ENCODE measurements around the gene OR51E1.
A peak's percentile ranks its signal among the peaks of the same experiment; 100 is the strongest.

Gene OR51E1, protein sequence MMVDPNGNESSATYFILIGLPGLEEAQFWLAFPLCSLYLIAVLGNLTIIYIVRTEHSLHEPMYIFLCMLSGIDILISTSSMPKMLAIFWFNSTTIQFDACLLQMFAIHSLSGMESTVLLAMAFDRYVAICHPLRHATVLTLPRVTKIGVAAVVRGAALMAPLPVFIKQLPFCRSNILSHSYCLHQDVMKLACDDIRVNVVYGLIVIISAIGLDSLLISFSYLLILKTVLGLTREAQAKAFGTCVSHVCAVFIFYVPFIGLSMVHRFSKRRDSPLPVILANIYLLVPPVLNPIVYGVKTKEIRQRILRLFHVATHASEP

DNA sequence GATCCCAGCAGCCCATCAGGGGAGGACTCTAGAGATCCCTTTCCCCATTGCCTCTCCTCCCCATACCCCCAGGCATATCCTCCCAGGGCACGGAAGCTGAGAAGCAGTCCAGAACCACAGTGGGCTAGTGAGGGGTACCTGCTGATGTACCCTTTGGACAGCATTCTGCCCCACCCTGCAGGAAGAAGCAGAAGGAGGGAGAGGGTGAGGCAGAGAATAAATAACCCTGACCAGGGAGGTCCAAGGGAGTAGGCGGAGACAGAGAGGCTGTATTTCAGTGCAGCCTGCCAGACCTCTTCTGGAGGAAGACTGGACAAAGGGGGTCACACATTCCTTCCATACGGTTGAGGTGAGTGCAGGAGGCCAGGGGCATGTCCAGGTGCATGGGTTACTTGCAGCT lies at the start of gene OR51E1:
Gene OR51E1 (plus strand): TSS at position 301 of the 400 bp plus-strand sequence. CDS start 8,545 bp downstream, outside the sequence.
- DNase-seq (ENCODE audit: low spot score): no peak

DNA sequence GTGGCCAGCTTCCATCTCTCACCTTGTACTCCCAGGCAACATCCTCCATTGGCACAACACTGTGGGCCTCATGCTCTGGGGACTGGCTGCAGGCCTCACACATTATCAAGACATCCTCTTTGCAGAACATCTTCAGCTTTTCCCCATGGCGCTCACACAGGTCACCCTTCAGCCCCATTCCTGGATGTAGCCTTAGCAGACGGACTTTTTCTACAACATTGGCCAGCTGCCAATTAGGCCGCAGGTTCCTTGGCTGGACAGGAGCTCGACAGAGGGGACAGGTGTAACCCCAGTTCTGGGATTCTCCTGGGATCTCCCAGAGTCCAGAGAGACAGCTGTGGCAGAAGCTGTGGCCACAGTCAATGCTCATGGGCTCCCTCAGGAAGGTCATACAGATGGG lies 38.7 kb upstream of the OR51E1 start:
- no peak for DNase-seq (ENCODE audit: low spot score)

DNA sequence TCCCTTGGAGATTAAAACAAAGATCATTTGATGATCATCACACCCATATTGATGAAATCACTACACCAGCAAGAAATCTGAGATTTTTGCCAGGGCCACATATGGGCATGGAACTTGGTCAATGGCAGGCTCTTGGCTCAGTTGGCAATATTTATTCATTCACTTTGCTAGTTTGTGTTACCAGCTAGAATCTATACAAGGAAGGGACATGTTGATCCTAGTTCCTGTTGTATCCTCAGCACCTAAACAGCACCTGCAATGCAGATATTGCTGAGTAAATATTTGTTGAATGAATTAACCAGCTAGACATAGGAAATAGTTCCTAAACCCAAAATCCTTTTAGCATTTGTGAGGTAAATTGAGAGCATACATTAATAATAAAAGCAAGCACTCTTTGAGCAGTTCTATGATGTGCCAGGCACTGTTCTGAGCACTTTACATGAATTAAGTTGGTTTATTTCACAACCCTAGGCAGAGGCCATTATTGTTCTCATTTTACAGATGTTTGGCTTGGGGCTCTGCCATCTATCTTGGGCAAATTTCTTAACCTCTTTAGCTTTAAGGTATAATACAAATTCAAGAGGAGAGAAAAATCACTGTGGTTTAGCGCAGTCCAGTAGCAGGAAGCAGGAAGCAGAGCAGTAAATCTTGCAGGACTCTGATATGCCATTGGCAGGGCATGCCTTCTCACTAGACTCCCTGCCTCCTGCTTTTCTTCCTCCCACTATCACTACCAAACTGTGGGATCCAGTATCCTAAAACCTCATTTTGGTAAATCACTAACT lies 37.4 kb upstream of the OR51E1 start:
- no peak for DNase-seq (ENCODE audit: low spot score)

DNA sequence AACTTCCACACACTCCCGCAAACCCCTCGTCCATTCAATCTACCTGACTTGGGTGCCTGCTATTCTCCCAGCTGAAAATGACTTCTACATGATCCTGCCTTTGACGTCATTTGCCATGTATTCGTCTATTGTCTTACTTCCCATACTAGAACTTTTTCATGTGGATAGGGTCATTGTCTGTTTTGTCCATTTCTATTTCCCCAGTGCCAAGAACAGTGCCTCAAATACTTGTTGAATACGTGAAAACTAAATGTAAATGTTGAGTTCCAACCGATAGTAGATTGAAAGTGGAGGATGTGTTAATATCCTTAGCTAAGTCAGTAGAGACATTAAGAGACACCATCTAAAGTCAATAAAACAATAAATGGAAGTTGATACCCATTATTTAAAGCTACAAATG lies 36.7 kb upstream of the OR51E1 start:
- no peak for DNase-seq (ENCODE audit: low spot score)

DNA sequence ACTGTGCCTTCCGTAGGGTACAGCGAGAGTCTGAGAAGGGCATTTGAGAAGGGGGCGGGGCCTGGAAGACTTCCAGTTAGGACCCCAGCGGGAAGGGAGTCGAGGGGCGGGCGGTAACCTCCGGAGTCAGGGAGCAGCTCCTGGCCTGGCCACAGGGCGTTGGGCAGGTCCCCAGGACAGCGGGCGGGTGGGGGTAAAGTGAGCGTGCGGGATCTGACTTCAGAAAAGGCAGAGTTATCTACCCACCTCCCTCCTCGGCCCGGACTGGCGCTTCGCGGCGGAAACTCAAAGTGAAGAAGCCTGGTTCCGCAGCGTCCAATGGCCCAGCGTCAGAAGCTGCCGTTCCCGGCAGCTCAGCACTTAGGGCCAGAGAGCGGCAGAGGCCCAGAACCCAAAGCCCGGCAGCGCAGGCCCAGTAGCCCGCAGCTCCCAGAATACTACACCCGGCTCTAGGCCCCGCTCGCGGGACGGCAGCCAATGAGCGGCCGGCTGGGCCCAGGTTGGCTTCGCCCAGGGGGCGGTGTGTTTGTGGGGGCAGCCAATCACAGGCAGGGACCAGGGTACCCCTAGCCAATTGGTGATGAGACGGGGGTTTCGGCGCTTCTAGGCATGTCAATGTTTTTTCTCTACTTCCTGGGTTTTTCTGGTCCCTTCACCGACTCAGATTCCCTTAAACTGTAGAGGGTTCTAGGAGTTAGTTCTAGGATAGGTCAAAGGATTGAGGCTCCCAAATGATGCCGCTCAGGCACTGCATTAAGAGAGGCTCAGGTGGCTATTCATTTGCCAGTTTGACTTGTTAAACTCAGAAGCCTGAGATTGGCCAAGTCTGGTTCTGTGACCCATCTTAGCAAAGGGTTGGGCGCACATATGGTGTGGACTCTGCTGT lies 35.8 kb upstream of the OR51E1 start, which contains the start of gene TRIM68:
Gene TRIM68 (minus strand): TSS at position 451 of the 886 bp plus-strand sequence. CDS start 2,727 bp downstream, outside the sequence.
- DNase-seq (ENCODE audit: low spot score): peak; percentile 93

DNA sequence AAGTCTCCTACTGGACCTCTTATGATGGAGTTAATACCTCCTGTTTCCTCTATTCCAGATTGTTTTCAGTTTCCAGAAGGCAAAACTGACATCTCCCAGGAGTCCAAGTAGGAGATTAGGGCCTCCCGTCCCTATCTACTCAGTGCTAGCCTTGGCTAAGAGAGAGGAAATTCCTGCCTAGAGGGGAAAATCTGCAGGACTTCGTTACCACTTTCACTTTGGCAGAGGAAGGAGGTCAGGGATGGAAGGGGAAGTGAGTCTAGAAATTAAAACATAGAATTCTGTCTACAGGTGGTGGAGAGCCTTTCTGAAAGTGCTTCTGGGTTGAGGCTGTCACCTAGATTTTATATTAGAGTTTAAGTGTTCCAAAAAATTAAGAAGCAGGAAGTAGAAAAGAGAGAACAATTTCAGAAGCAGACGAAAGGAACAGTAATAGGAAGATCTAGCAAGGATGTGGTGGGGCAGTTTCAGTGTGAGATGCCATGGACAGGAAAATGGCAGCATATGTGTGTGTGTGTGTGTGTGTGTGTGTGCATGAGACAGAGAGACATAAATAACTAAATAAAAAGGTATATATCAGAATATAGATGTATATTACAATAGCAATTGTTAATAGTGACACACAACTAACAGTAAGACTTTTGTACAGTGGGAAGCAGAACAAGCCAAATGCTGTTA lies 33.4 kb upstream of the OR51E1 start:
- no peak for DNase-seq (ENCODE audit: low spot score)

DNA sequence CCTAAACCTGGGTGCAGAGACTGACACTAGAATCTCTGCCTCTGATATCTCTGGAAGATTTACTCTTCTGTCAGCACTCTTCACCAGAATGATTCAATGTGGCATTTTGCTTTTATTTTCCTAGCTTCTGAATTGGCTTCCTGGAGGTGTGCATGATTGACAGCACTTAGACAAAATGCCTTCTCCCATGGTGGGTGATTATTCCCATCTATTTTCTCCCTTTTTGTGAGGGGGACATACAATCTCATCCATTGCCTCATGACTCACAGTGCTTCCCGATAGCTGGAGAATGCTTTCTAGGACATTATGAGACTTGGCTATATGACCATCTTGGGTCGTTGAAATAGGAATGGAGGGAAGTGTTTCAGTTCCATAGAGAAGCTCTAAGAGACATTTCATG lies 31.8 kb upstream of the OR51E1 start:
- DNase-seq (ENCODE audit: low spot score): no peak

DNA sequence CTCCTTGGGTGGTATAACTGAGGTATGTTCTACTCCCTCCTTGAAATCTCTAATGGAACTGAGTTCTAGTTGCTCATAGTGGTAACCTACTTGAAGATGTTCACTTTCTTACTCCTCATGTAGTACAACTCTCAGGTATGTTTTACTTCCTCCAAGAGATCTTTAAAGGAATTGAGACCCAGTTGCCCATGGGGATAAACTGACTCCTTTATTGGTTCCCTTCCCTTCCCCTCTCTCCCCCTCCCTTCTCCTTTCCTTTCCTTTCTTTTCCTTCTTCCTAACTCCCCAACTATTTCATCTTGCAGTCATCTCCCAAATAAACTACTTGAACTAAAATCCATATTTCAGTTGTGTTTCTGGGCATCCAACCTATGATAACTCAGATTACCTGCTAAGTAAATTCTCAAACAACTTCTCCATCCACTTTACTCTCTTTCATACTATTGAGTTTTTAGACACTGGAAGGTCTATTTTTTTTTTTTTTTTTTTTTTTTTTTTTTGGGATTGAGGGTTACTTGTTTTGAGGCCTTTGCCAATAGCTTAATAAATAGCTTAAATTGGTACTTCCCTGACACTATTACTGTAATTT lies 27.8 kb upstream of the OR51E1 start:
- no peak for DNase-seq (ENCODE audit: low spot score)

DNA sequence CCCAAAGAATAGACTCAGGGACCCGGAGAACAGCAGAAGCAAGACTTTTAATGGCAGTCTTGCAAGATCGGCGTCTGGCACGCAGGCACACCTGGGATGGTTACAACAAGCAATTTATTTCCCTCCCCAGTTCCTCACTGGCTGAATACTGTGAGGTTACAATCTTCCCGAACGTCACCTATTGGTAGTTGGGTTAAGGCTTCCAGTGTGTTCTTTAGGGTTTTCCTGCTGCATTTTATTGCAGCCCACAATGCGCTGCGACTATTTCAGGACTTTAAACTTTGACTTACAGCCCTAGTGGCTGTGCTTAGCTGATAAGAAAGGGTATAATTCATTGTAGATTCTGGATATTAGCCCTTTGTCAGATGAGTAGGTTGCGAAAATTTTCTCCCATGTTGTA lies 24.3 kb upstream of the OR51E1 start:
- no peak for DNase-seq (ENCODE audit: low spot score)

DNA sequence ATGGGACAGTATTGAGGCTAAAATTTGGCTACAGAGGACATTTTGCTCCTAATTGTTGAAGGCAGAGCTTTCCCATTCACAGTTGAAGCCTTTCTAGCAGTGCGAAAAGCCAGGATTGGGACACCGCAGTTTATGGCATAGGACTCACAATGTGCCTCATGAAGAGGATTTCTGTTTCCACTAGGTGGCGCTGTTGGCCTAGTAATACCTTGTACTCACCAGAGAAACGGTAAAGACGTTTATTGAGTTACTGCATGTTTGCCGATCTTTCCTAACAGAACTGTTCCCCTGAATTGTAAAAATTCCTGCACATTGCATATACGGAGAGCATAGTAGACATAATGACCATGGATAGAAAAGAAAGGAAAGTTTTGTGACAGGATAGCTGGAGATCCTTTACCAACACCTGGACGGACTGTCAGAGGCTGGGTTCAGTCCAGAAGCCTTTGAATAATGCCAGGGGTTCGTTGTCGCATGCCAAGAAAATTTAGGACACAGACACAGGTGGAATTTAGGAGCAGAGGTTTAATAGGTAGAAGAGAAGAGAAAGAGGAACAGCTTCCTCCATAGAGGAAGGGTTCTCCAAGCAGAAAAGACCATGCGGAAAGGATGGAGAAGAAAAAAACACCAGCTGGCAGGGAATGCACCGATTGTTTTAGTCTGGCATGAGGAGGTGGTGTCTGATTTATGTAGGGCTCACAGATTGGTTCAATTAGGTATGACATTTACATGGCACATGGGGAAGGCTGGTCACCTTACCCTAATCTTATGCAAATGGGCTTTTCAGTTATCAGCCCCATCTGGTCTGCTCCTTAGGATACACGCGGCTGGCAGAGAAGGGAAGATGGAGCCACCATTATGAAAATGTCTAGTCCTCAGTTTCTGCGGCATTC lies 17.3 kb upstream of the OR51E1 start:
- peak; percentile 79 for DNase-seq (ENCODE audit: low spot score)

DNA sequence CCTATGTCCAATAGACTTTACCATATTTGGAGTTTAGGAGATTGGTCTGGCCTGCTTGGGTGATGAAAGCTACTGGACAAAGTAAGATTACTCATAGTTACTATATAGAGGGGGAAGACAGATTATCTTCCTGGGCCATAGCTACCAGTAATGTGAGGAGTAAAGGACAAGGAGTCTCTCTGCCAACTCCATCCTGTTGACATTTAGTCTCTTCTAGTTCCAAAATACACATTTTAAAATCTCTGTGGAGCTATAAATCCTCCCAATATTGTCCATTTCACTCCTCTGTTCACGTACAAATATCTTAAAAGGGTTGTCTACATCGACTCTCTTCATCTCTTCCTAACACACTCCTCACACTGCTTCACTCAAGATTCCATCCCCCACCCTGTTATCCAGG lies 7.6 kb upstream of the OR51E1 start:
- DNase-seq (ENCODE audit: low spot score): no peak

DNA sequence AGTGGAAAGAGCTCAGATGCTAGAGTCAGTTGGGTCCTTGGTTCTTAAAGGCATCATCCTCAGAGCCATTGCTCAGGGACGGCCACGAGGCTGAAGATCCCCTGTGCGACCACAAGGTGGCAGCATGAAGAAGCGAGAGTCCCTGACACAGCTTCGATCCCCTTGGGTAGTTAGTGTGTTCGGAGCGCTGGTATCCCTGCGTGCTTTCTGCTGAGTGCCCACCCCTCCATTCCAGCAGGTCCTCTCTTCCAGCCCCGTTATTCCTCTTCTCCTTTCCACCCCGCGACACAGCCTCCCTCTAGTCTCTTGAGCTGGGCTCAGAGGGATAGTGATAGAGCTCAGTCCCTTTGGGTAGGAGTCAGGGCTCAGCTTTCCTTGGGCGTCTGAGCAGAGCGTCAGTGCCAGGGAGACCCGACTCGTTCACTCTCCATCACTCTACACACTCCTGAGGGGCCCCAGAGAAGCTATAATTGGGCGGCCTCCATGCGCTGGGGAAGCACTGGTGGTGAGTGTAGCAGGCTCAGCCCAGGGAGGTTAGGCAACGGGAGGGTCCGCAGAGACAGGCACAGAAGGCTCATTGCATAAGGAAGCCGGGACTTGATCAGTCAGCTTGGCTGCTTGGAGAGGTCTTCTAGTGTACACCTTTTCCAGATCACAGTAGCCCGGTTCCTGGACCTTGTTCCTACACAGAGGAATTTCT lies 6.7 kb upstream of the OR51E1 start, which contains the start of gene OR51D1:
Gene OR51D1 (plus strand): TSS at position 516 of the 700 bp plus-strand sequence. CDS start 2,314 bp downstream, outside the sequence.
- DNase-seq (ENCODE audit: low spot score): peak; percentile 65

DNA sequence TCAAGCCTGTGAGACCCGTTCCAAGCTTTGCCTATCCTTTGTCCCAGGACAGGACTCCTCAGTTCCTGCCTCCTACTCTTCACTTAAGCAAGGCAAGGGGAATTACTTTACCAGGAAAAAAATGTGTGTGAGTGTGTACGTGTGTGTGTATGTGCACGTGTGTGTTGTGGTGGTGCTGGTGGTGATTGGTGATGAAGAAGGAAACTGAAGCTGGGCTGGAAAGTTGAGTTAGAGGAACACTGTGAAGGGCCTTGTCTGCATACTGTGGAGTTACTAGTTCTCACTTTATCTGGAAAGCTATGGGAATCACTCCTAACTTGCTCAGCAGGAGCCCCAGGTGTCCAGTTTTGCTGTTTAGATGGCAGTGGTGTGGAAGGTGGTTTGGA lies 6.1 kb upstream of the OR51E1 start:
- DNase-seq (ENCODE audit: low spot score): no peak

DNA sequence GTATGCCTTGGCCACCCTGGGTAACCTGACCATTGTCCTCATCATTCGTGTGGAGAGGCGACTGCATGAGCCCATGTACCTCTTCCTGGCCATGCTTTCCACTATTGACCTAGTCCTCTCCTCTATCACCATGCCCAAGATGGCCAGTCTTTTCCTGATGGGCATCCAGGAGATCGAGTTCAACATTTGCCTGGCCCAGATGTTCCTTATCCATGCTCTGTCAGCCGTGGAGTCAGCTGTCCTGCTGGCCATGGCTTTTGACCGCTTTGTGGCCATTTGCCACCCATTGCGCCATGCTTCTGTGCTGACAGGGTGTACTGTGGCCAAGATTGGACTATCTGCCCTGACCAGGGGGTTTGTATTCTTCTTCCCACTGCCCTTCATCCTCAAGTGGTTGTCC lies 3.9 kb upstream of the OR51E1 start:
- no peak for DNase-seq (ENCODE audit: low spot score)

DNA sequence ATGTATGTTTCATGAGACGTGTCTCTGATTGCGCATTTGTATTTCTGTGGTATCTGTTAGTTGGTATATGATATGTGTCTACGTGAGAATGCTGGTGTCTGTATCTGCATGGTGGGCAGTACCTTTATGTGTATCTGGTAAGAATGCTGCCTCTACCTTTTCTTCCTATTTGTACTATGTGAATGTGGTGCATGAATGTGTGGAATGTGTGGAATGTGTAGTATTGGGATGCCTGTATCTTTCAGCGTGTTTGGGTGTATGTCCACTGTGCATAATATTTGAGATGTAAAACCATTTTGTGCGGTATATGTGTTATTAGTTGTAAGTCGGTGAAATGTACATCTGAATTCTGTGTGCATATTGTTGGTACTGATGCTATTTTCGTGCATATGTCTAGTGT lies 2.3 kb upstream of the OR51E1 start:
- DNase-seq (ENCODE audit: low spot score): no peak

DNA sequence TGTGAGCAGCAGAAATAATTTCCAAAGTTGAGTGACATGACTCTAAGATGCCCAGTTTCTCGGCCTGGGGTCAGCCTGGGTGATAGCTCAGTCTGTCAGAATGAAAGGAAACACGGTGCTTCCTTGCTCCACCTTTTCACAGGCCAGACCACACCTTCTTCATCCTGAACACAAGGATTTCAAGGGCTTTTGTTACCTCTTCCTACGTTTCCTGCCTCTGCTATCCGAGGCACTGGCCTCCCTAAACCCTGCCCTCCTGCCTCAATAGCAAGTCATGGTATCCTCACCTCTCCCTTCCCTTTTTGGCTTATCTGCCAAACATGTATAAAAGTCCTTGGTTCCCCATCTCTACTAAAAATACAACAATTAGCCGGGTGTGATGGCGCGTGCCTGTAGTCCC lies 1.7 kb upstream of the OR51E1 start:
- no peak for DNase-seq (ENCODE audit: low spot score)

DNA sequence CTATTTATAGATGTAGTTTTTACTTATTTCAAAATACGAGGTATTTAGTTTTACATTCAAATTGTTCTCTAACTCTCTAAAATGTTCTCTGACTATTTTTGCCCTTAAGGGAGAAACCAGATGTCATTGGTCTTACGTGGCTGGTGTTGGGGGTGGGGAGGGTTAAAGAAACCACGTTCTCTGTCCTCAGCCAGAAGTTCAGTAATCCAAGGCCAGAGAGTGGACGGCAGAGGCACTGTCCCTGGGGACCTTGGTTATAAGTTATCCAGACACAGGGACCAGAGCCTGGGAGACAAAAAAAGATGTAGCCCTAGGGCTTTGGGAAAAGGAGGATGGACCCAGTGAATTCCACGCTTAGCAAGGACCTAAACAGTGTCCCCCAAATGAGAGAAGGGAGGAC lies 706 bp upstream of the OR51E1 start:
- no peak for DNase-seq (ENCODE audit: low spot score)

DNA sequence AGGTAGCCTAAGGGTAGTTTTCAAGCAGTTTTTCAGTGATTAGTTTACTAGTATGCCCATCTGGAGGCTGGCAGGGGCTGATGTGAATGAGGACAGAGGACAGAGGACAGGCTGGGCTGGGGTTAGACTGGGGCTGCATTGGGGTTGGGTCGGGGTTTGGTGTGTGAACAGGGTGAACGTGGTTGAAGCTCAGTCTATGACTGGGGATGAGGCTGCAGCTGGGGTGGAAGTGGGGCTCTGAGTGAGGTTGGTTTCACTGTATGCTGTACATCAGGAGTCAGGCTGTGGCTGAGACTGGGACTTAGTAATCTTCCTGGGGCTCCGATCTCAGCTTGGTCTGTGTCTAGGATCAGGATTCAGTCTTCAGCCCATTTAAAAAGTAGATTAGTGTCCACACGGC lies 451 bp downstream of the OR51E1 start:
- DNase-seq (ENCODE audit: low spot score): no peak

DNA sequence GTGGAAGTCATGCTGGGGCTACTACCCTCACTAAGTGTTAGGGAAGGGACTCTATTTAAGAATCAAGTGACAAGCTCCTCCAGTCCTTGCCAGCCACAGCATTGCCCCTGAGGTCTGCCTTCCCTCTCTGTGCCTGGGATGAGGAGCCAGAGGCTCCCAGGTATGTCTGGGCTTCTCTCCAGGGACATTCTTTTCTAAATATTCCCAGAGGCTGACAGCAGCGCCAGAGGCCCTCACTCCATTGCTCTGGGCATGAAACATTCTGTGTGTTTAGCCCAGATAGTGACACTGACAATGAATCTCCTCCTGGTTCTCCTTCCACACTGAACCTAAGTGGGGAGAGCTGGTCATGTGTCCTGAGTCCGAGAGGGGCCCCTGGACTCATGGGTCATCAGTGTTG lies 2.2 kb downstream of the OR51E1 start:
- no peak for DNase-seq (ENCODE audit: low spot score)

DNA sequence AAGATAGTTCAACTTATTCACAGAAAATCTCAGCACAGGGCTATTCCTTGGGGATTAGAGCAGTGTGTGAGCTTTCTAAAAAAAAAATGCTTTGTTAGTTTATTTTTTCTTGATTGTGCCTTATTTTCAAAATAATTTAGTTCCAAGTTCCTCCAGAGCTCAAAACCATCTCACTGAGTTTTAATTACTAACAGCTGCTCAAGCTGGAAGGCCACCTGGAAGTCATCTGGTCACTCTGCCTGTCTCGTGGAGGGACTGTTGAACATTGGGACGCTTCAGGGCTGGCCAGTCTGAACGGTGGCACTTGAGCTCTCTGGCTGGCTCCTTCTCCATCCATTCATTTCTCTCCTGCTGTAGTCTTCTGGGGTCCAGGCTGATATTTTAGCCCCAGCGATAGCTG lies 4.0 kb downstream of the OR51E1 start:
- DNase-seq (ENCODE audit: low spot score): no peak
